GM19463 (cell line): ENCODE measurements around the gene IGFL3.
"Not testable (repeated sequence)": the region's sequence is repeated elsewhere in the genome, so short reads cannot be mapped to it uniquely, and the experiment has no call there.

Experiments used
- ATAC-seq: cut with Tn5 transposase; IDR thresholded peaks from one replicate; pipeline ENCODE4 v1.9.1; 2021; ENCODE audit warnings: mild to moderate bottlenecking, moderate library complexity; ENCODE audit not compliant: unreplicated experiment

Gene IGFL3

GRCh38 chr19:46124638-46125115 lies at the start of gene IGFL3:
IGFL3 (minus strand) TSS chr19:46124688; CDS start chr19:46124649, 39 bp downstream.
- no peak for ATAC-seq

GRCh38 chr19:46173886-46174480 lies 49.5 kb upstream of the IGFL3 start:
- no peak for ATAC-seq

GRCh38 chr19:46162731-46163130 lies 38.2 kb upstream of the IGFL3 start:
- ATAC-seq: no peak

- ATAC-seq: not testable (repeated sequence)
Observed at GRCh38 chr19:46161642-46162257, 37.3 kb upstream of the IGFL3 start.

GRCh38 chr19:46160233-46160775 lies 35.8 kb upstream of the IGFL3 start:
- ATAC-seq: no peak

- ATAC-seq: no peak
Observed at GRCh38 chr19:46159418-46160232, 35.1 kb upstream of the IGFL3 start.

GRCh38 chr19:46155237-46155636 lies 30.7 kb upstream of the IGFL3 start:
- no peak for ATAC-seq

- ATAC-seq: no peak
Observed at GRCh38 chr19:46150606-46151005, 26.1 kb upstream of the IGFL3 start.

GRCh38 chr19:46147791-46148288 lies 23.4 kb upstream of the IGFL3 start, which contains the start of gene IGFL2:
IGFL2 (plus strand) TSS chr19:46148238; CDS start chr19:46148279, 41 bp downstream.
- ATAC-seq: no peak

GRCh38 chr19:46147166-46147740 lies 22.8 kb upstream of the IGFL3 start:
- no peak for ATAC-seq

GRCh38 chr19:46144756-46145155 lies 20.3 kb upstream of the IGFL3 start:
- ATAC-seq: no peak

- ATAC-seq: no peak
Observed at GRCh38 chr19:46142294-46142693, 17.8 kb upstream of the IGFL3 start.

GRCh38 chr19:46141421-46141820 lies 16.9 kb upstream of the IGFL3 start:
- ATAC-seq: no peak

- no peak for ATAC-seq
Observed at GRCh38 chr19:46137915-46138473, 13.5 kb upstream of the IGFL3 start.

- no peak for ATAC-seq
Observed at GRCh38 chr19:46134527-46134926, 10.0 kb upstream of the IGFL3 start.

GRCh38 chr19:46133777-46134241 lies 9.3 kb upstream of the IGFL3 start:
- ATAC-seq: no peak

GRCh38 chr19:46133101-46133627 lies 8.7 kb upstream of the IGFL3 start:
- no peak for ATAC-seq

- no peak for ATAC-seq
Observed at GRCh38 chr19:46132508-46133100, 8.1 kb upstream of the IGFL3 start.

- ATAC-seq: no peak
Observed at GRCh38 chr19:46131485-46132143, 7.1 kb upstream of the IGFL3 start.
